Measurements from ENCODE around the gene PKIB.
A peak's percentile ranks its signal among the peaks of the same experiment; 100 is the strongest.

The PKIB gene

DNA sequence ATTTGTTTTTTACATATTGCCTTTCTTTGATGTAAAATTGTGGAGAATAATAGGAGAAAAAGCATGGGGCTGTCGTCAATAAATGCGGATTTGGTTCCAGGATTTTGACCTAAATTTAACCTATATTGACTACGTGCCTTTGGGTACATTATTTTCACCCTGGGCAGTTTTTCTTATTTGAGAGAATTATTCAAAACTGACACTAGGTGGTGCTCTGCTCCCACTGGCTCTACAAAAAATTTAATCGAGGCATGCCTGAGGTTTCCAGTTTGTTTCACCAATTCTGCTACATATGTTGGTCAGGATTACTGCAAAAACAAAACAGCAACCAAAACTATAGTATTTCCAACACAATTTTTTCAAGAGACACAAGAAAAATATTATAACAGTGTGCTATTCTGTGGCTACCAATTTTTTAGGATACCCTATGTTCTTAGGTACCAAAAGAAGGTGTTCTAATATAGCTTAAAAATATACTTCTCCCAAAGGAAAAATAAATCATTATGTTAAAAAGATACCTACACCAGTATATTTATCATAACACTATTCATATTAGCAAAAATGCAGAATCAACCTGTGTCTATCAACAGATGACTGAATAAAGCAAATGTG is 120.7 kb downstream of the PKIB start:
- no peak for DNase-seq (ENCODE audit: low read depth)
- no peak overlapping the region for H3K4me3 ChIP-seq (ENCODE audit: low read depth, low read length)
- TF ChIP-seq, protein P1, sequence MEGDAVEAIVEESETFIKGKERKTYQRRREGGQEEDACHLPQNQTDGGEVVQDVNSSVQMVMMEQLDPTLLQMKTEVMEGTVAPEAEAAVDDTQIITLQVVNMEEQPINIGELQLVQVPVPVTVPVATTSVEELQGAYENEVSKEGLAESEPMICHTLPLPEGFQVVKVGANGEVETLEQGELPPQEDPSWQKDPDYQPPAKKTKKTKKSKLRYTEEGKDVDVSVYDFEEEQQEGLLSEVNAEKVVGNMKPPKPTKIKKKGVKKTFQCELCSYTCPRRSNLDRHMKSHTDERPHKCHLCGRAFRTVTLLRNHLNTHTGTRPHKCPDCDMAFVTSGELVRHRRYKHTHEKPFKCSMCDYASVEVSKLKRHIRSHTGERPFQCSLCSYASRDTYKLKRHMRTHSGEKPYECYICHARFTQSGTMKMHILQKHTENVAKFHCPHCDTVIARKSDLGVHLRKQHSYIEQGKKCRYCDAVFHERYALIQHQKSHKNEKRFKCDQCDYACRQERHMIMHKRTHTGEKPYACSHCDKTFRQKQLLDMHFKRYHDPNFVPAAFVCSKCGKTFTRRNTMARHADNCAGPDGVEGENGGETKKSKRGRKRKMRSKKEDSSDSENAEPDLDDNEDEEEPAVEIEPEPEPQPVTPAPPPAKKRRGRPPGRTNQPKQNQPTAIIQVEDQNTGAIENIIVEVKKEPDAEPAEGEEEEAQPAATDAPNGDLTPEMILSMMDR (IDR thresholded peaks at IDR 0.05; ENCODE audit: control insufficient read depth, extremely low read depth, insufficient read depth) = peak; percentile 55

DNA sequence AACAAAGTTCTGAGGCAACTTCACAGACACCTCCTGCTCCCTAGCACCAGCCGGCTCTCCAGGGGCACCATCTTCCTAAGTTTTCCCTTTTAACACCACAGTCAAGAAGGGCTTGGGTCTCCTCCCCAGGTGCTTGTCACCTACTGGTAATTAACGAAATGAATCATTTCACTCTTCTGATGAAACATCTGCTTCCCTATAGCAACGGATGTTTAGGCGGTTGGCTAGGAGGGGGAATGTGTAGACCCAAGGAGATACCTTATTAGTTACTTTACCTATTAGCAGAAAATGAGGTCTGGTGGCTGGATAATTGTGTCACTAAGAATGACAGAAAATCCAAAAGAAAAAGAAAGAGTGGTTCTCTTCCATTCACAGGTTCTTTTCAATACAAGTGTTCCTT is 123.1 kb downstream of the PKIB start:
- DNase-seq (ENCODE audit: low read depth) = no peak
- TF ChIP-seq, protein P1 (IDR thresholded peaks at IDR 0.05; ENCODE audit: control insufficient read depth, extremely low read depth, insufficient read depth) = no peak
- no peak overlapping the region for H3K4me3 ChIP-seq (ENCODE audit: low read depth, low read length)

DNA sequence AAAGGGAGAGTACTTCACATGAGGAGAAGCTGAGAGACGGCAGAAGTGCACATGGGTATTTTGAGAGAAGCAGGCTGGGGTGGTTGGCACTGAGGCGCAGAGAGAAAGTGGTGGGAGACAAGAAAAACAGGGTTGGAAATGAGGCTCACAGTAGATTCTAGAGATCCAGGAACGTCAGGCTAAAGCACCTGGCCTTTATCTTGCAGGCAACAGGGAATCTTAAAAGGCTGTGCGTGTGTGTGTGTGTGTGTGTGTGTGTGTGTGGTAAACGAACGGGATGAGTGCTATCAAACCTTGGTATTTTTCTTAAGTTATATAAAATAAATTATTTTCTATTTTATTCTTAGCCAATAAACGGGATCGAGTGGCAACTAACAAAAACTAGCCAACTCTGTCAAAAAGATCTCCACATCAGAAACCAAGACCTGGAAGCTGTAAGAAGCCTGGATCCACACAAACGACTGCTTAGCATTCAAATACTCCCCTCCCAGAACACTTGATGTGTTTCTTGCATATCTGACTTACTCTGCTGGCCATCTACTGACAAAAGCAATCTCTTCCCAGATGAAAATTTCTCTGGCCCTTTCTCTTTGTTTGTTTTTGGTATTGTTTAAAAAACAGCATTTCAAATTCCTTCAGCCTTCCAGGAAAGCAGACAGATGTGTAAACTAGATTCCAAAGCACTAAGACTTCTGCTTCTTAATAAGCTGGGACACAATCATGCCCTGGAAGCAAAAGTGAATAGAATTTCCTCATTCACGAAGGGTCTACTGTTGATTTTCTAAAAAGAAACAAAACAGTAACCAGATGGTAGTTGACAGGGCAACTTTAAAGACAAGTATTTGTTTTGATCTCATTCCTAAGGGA is 124.6 kb downstream of the PKIB start:
- TF ChIP-seq, protein P1 (IDR thresholded peaks at IDR 0.05; ENCODE audit: control insufficient read depth, extremely low read depth, insufficient read depth) = no peak
- H3K4me3 ChIP-seq (ENCODE audit: low read depth, low read length) = no peak overlapping the region
- DNase-seq (ENCODE audit: low read depth) = no peak

DNA sequence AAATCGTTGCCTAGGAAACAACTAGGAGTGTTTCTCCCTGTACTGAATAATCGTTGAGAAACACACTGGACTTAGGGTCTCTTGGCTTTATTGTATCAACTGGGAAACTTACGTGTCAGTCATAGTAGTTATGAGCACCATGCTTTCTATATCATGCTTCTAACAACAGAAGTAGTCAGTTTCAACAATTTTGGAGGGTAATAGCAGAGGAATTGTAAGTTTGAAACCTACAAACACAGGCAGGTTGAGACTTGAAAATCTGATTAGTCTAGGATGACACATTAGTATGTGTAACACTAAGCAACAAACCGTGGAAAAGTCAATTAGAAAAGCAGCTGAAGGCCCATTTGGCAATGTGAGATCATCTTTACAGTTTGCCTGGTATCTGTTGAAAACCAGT is 125.4 kb downstream of the PKIB start:
- no peak for DNase-seq (ENCODE audit: low read depth)
- H3K4me3 ChIP-seq (ENCODE audit: low read depth, low read length) = no peak overlapping the region
- TF ChIP-seq, protein P1 (IDR thresholded peaks at IDR 0.05; ENCODE audit: control insufficient read depth, extremely low read depth, insufficient read depth) = no peak

DNA sequence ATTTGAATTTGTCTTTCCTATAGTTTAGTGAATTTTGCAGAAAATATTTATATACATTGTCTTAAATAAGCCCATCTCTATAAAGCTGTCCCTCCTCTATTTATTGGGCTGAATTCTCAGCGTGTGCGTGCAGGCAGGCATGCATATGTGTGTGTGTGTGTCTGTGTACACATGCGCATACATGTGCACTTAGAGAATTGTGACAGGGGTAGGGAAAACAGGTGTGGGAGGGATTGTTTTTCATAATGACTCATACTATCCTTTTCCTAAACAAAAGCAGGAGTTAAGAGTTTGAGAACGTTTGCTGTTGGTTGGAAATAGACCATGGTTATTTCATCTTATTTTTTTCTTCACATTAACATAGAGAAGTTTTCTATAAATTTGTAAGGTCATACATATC is 126.0 kb downstream of the PKIB start:
- H3K4me3 ChIP-seq (ENCODE audit: low read depth, low read length) = no peak overlapping the region
- TF ChIP-seq, protein P1 (IDR thresholded peaks at IDR 0.05; ENCODE audit: control insufficient read depth, extremely low read depth, insufficient read depth) = no peak
- DNase-seq (ENCODE audit: low read depth) = no peak

DNA sequence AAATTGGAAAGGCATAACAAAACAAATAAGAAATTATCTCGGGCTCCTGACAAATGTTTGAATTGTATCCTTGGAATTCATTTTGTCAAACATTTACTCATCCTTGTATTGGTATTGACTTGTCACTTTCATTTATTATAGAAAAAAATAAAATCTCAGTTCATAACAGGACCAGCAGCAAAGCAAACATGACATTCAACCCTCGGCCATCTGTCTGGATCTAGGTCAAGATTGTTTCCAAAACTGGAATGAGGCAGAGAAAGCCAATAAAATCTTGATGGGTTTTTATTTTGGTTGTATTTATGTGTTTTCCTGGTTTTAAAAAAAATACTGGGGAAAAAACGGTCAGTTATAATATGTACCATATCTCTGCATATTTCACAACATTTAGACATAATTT is 126.4 kb downstream of the PKIB start:
- no peak overlapping the region for H3K4me3 ChIP-seq (ENCODE audit: low read depth, low read length)
- TF ChIP-seq, protein P1 (IDR thresholded peaks at IDR 0.05; ENCODE audit: control insufficient read depth, extremely low read depth, insufficient read depth) = no peak
- peak; percentile 74 for DNase-seq (ENCODE audit: low read depth)

Measured in LNCaP clone FGC (cell line).